ENCODE results near the gene NEU3.
A peak's percentile ranks its signal among the peaks of the same experiment; 100 is the strongest.
"Not testable (repeated sequence)": the region's sequence is repeated elsewhere in the genome, so short reads cannot be mapped to it uniquely, and the experiment has no call there.

The NEU3 gene

GRCh38 chr11:75029836-75030631 is 41.3 kb downstream of the NEU3 start:
- DNase-seq (ENCODE audit: low read depth) = no peak

GRCh38 chr11:75031224-75031753 is 42.6 kb downstream of the NEU3 start:
- no peak for DNase-seq (ENCODE audit: low read depth)

GRCh38 chr11:75031771-75032549 is 43.2 kb downstream of the NEU3 start:
- peak; percentile 47 for DNase-seq (ENCODE audit: low read depth)

GRCh38 chr11:75032550-75032935 is 43.8 kb downstream of the NEU3 start:
- DNase-seq (ENCODE audit: low read depth) = no peak

- DNase-seq (ENCODE audit: low read depth) = no peak
Observed at GRCh38 chr11:75033916-75034315, 45.2 kb downstream of the NEU3 start.

DNA sequence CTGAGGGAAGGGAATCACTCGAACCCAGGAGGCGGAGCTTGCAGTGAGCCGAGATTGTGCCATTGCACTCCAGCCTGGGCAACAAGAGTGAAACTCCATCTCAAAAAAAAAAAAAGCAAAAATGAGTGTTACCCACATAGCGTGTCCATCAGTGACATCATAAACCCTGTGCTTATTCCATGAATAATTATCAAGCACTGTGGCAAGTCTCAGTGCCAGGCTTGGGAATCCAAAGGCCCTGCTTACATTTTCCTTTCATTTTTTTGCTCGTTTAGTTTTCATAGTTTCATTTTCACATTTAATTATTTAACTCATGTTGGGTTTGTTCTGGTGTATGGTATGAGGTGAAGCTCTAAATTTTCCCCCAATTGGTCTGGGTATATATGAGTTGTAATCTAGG is 46.5 kb downstream of the NEU3 start:
- no peak for DNase-seq (ENCODE audit: low read depth)

DNA sequence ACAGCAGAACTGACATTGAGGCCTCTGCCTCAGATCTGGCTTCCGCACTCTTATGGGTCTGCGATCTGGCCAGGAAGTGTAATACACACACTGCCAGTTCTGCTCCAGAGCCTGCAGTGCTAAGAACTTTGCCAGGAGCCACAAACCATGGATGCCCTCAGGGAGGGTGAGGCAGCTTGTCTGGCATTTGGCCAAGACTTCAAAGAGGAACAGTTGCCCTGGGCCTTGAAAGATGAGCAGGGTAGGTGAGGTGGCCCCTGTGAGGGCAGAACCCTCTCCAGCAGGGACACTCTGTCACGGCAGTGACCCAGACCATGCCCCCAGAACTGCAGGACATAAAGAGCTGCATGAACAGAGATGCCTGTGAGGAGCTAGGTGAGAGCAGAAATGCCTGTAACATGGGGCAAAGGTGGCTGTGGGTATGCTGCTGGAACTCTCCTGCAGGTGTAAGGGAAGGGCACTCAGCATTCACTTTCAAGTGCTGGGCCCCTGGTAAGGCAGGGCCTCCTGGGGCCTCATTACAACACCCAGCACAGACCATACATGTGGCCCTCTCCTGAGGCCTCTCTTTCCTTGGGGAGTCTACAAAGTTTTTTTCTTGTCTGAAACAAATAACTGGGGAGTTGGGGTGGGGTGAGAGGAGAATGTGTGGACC is 47.3 kb downstream of the NEU3 start:
- DNase-seq (ENCODE audit: low read depth) = no peak

- no peak for DNase-seq (ENCODE audit: low read depth)
Observed at GRCh38 chr11:75040167-75040770, 51.5 kb downstream of the NEU3 start.

GRCh38 chr11:75041263-75041662 is 52.5 kb downstream of the NEU3 start:
- no peak for DNase-seq (ENCODE audit: low read depth)

DNA sequence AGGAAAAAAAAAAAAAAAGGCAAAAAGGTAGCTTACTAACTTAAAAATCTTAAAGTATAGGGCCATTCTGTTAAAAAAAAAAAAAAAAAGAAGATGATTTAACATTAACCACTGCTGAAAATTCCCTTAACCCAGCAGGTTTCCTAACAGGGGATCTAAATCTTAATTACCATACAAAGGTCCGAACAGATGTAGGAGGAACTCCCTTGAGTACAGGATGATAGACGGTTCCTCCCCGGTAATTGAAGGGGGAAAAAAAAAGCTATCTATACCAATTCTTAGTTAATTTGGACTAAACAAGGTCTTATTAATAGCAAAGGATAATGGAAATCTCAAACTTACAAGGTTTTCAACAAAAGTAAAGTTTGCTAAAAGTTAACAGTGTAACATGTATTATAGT is 53.1 kb downstream of the NEU3 start:
- DNase-seq (ENCODE audit: low read depth) = not testable (repeated sequence)

DNA sequence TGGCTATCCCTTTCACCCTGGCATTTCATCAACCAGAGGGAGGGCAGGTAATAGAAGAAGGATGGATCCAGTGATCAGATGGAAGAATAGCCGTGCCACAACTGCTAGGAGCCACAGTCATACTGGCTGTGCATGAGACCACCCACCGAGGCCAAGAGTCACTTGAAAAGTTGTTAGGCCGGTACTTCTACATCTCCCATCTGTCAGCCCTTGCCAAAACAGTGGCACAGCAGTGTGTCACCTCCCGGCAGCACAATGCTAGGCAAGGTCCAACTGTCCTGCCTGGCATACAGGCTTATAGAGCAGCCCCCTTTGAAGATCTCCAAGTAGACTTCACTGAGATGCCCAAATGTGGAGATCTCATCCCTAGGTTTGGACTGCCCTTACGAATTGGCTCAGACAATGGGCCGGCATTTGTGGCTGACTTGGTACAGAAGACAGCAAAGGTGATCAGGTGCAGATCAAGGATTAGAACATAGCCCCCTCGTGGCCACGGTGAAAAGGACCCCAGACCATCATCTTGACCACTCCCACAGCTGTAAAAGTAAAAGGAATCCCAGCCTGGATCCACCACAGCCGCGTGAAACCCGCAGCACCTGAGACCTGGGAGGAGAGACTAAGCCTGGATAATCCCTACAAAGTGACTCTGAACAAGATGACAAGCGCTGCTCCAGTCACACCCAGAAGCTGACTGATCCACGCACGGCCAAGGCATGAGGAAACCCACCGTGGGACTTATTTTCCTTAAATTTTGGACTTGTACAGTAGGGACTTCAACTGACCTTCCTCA is 55.8 kb downstream of the NEU3 start:
- DNase-seq (ENCODE audit: low read depth) = not testable (repeated sequence)

DNA sequence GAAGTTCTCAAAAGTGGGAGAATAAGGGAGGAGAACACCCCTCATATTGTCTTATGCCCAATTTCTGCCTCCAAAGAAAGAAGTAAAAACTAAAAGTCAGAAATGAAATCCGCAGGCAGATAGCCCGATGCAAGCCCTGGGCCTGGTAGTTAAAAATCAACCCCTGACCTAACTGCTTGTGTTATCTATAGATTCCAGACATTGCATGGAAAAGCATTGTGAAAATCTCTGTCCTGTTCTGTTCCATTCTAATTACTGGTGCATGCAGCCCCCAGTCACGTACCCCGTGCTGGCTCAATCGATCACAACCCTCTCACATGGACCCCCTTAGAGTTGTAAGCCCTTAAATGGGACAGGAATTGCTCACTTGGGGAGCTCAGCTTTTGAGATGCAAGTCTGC is 57.9 kb downstream of the NEU3 start:
- not testable (repeated sequence) for DNase-seq (ENCODE audit: low read depth)

GRCh38 chr11:75047191-75047590 is 58.5 kb downstream of the NEU3 start:
- no peak for DNase-seq (ENCODE audit: low read depth)

GRCh38 chr11:75049501-75050266 is 61.0 kb downstream of the NEU3 start:
- not testable (repeated sequence) for DNase-seq (ENCODE audit: low read depth)

DNA sequence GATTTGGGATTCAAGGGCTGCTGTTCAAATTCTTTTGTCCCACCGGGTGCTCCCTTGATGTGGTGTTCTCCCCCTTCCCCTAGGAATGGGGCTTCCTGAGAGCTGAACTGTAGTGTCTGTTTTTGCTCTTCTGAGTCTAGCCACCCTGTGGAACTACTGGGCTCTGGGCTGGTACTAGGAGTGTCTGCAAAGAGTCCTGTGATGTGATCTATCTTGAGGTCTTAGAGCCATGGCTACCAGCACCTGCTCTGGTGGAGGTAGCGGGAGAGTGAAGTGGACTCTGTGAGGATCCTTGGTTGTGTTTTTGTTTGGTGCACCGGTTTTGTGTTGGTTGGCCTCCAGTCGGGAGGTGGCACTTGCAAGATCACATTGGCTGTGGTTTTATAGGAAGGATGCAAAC is 61.8 kb downstream of the NEU3 start:
- no peak for DNase-seq (ENCODE audit: low read depth)

GRCh38 chr11:75051043-75051442 is 62.3 kb downstream of the NEU3 start:
- DNase-seq (ENCODE audit: low read depth) = no peak

DNA sequence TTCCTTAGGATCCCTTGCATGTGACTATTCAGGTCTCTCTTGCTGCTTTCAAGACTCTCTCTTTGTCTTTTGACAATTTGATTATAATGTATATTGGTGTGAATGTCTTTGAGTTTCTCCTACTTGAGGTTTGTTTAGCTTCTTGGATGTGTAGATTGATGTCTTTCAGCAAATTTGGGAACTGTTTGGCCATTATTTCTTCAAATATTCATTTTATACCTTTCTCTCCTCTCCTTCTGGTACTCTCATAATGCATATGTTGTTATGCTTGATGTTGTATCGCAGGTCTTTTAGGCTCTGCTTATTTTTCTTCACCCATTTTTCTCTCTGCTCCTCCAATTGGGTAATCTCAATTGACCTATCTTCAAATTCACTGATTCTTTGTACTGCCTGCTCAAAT is 63.7 kb downstream of the NEU3 start:
- no peak for DNase-seq (ENCODE audit: low read depth)

- DNase-seq (ENCODE audit: low read depth) = no peak
Observed at GRCh38 chr11:75055511-75055910, 66.8 kb downstream of the NEU3 start.

DNA sequence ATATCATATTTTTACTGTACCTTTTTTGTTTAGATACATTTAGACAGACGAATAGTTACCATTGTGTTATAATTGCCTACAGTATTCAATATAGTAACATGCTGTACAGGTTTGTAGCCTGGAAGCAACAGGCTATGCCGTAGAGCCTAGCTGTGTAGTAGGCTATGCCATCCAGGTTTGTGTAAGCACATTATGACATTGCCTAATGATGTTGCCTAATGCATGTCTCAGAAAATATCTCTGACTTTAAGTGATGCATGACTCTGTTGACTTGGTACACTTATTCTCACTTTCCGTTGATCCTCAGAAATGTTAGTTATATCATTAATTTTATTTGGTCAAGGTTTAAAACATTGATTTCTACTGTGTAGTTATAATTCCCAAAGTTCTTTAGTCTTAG is 68.1 kb downstream of the NEU3 start:
- DNase-seq (ENCODE audit: low read depth) = no peak

GRCh38 chr11:75059299-75059698 is 70.6 kb downstream of the NEU3 start:
- DNase-seq (ENCODE audit: low read depth) = no peak
